Measurements from ENCODE around the gene RRAS. TPM values are rescaled to one million over a fixed set of nuclear protein-coding genes. Genes with fewer than 3 reads are reported as not detected.

RRAS gene
- polyA plus RNA-seq, 1 of the 3 experiments (the other 2 are of a cell fraction): 141 TPM

DNA sequence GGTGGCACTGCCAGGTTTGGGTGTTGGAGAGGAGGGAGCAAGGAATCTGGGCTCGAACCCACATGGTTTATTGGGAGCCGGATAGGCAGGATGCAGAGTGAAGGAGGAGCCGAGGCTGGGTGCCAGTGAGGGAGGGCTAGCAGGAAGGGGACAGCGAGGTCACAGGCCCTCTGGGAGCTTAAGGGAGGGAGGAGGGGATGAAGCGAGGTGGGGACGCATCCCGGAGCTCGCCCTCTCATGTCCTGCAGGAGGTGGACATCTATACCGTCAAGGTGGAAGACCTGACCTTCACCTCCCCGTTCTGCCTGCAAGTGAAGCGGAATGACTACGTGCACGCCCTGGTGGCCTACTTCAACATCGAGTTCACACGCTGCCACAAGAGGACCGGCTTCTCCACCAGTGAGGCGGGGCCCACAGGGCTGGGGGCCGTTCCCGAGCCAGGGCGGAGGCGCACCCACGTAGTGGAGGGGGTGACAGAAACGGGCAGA, 45.9 kb upstream of the RRAS start:
- no peak for DNase-seq
- Histone ChIP-seq H4K20me1 (ENCODE audit: insufficient read depth) (peaks cover 28% of the 10 kb centered on the region), H3K4me1 (ENCODE audit: control insufficient read depth in 1 of 2, insufficient read depth in 2 of 2, low read depth in 1 of 2, low read length in 1 of 2) (peaks cover 6 to 18% of the 10 kb centered on the region in 2 experiments; a peak in 2 of 4 replicates), H3F3A (replicated peaks; ENCODE audit: insufficient read depth) (peaks cover 15% of the 10 kb centered on the region), H3K4me3 (ENCODE audit: low read depth in 2 of 2, low read length in 1 of 2) (no peak overlapping the region), H3K79me2 (ENCODE audit: insufficient read depth) (peaks cover 24% of the 10 kb centered on the region), H3K9me2 (no peaks in the 10 kb centered on the region), H3K9ac (no peak overlapping the region), H3K27me3 (ENCODE audit: insufficient read depth) (no peaks in the 10 kb centered on the region), H2AFZ (ENCODE audit: low read depth) (no peak overlapping the region), H3K4me2 (no peak overlapping the region), H3K9me3 (no peaks in the 10 kb centered on the region), H3K27ac (ENCODE audit: low read depth in 2 of 2, low read length in 1 of 2) (no peak overlapping the region), H3K36me3 (replicated peaks in 1 of 2; ENCODE audit: control insufficient read depth in 1 of 2, insufficient read depth in 2 of 2, low read length in 1 of 2) (peaks cover 34 to 57% of the 10 kb centered on the region in 2 experiments)
- TF ChIP-seq RFX5 (IDR thresholded peaks at IDR 0.05; ENCODE audit: low read length): no peak
- TF ChIP-seq USF1 (IDR thresholded peaks at IDR 0.05; ENCODE audit: borderline replicate concordance, low read depth): no peak
- ChIA-PET POLR2A (interaction anchor here (1.1 kb wide), 1 partner anchor 9 kb away, joined by 3 read pairs; the partner anchor contains the start of gene PRMT1), CTCF (interaction anchor here (1.7 to 8.0 kb wide), 3 partner anchors 8 to 183 kb away, joined by 3 to 75 read pairs (median 7); partner anchors contain the start of gene PRMT1)
- WGBS (ENCODE audit: low lambda C conversion rate): 88% methylated on average over 20 of the region's 23 CpGs

DNA sequence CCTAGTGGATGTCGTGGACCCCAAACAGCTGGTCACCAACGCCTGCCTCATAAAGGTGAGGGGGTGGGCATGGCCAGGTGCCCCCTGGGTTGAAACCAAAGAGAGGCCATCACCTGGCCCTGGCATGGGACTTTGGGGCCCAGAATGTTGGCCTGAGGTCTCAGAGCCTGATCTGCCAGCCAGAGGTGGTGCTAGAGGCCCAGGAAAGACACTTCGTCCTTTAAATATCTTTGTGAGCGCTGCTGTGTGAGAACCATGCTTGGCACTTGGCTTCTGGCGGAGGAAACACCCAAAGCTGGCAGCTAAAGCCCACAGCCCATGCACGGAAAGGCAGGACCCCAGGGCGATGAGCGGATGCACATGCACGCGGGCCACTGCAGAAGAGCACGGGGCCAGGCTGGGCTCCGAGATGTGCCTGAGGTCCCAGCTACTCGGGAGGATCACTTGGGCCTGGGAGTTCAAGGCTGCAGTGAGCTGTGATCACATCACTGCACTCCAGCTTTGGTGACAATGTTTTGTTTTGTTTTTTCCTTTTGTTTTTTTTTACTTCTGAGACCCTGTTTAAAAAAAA, 45.1 kb upstream of the RRAS start:
- H3K4me3 ChIP-seq (ENCODE audit: low read depth in 2 of 2, low read length in 1 of 2): no peak overlapping the region
- POLR2A ChIA-PET: no interaction called here
- no peak overlapping the region for H2AFZ ChIP-seq (ENCODE audit: low read depth)
- peaks cover 15% of the 10 kb centered on the region for H3F3A ChIP-seq (replicated peaks; ENCODE audit: insufficient read depth)
- H3K4me1 ChIP-seq (ENCODE audit: control insufficient read depth in 1 of 2, insufficient read depth in 2 of 2, low read depth in 1 of 2, low read length in 1 of 2): peaks cover 11 to 19% of the 10 kb centered on the region in 2 experiments; a peak in 3 of 4 replicates
- peaks cover 32% of the 10 kb centered on the region for H3K79me2 ChIP-seq (ENCODE audit: insufficient read depth)
- no peaks in the 10 kb centered on the region for H3K9me3 ChIP-seq
- no peaks in the 10 kb centered on the region for H3K27me3 ChIP-seq (ENCODE audit: insufficient read depth)
- peaks cover 34% of the 10 kb centered on the region for H4K20me1 ChIP-seq (ENCODE audit: insufficient read depth)
- no peak overlapping the region for H3K9ac ChIP-seq
- peaks cover 35 to 57% of the 10 kb centered on the region in 2 experiments for H3K36me3 ChIP-seq (replicated peaks in 1 of 2; ENCODE audit: control insufficient read depth in 1 of 2, insufficient read depth in 2 of 2, low read length in 1 of 2)
- no peak overlapping the region for H3K27ac ChIP-seq (ENCODE audit: low read depth in 2 of 2, low read length in 1 of 2)
- no peaks in the 10 kb centered on the region for H3K9me2 ChIP-seq
- CTCF ChIA-PET: interaction anchor here (1.3 to 2.0 kb wide), 3 partner anchors 9 to 182 kb away, joined by 3 to 7 read pairs (median 4); partner anchors contain the start of gene PRMT1
- TF ChIP-seq POLR2AphosphoS5 (IDR thresholded peaks at IDR 0.05; ENCODE audit: low read depth, low read length) (no peak), SMC3 (IDR thresholded peaks at IDR 0.05; ENCODE audit: low read depth, low read length) (no peak), GATA2 (CRISPR knock-in tag; IDR thresholded peaks at IDR 0.05) (no peak), MXI1 (IDR thresholded peaks at IDR 0.05; ENCODE audit: low read depth, low read length) (no peak), NRF1 (IDR thresholded peaks at IDR 0.05; ENCODE audit: low read depth, low read length) (no peak), EZH2phosphoT487 (IDR thresholded peaks at IDR 0.05; ENCODE audit: borderline replicate concordance, low read depth) (no peak), JUND (IDR thresholded peaks at IDR 0.05) (no peak), TAF1 (IDR thresholded peaks at IDR 0.05; ENCODE audit: borderline replicate concordance, low read depth, low read length) (no peak), RXRA (IDR thresholded peaks at IDR 0.05; ENCODE audit: borderline replicate concordance, low read depth) (no peak), MAX (IDR thresholded peaks at IDR 0.05; ENCODE audit: low read depth) (no peak), RFX5 (IDR thresholded peaks at IDR 0.05; ENCODE audit: low read length) (no peak), ZBTB33 (IDR thresholded peaks at IDR 0.05; ENCODE audit: borderline replicate concordance, low read depth) (no peak), TEAD4 (IDR thresholded peaks at IDR 0.05; ENCODE audit: borderline replicate concordance, insufficient read depth) (no peak), CHD2 (IDR thresholded peaks at IDR 0.05; ENCODE audit: low read length, partially characterized antibody) (no peak)
- TF ChIP-seq, protein P1, sequence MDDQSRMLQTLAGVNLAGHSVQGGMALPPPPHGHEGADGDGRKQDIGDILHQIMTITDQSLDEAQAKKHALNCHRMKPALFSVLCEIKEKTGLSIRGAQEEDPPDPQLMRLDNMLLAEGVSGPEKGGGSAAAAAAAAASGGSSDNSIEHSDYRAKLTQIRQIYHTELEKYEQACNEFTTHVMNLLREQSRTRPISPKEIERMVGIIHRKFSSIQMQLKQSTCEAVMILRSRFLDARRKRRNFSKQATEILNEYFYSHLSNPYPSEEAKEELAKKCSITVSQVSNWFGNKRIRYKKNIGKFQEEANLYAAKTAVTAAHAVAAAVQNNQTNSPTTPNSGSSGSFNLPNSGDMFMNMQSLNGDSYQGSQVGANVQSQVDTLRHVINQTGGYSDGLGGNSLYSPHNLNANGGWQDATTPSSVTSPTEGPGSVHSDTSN (IDR thresholded peaks at IDR 0.05): no peak
- H3K4me2 ChIP-seq: no peak overlapping the region
- DNase-seq: no peak
- 89% methylated on average over 7 of the region's 13 CpGs for WGBS (ENCODE audit: low lambda C conversion rate)

All from SK-N-SH (cell line).